HG03064 (cell line): ENCODE results near the gene CDH2.

ENCODE experiments used
- ATAC-seq: cut with Tn5 transposase; IDR thresholded peaks from one replicate; pipeline ENCODE4 v1.9.1; 2021; ENCODE audit warnings: low read depth; ENCODE audit not compliant: unreplicated experiment

Gene CDH2

GRCh38 chr18:28095041-28095440, 81.9 kb downstream of the CDH2 start:
- no peak for ATAC-seq

GRCh38 chr18:28091197-28091596, 85.7 kb downstream of the CDH2 start:
- ATAC-seq = no peak

- ATAC-seq = no peak
These were observed 88.5 kb downstream of the CDH2 start for GRCh38 chr18:28088477-28088876.

GRCh38 chr18:28086670-28087552, 90.0 kb downstream of the CDH2 start:
- ATAC-seq = no peak

- no peak for ATAC-seq
These were observed 95.4 kb downstream of the CDH2 start for GRCh38 chr18:28081516-28081915.

GRCh38 chr18:28080876-28081300, 96.0 kb downstream of the CDH2 start:
- no peak for ATAC-seq

GRCh38 chr18:28079883-28080282, 97.0 kb downstream of the CDH2 start:
- ATAC-seq = no peak

- ATAC-seq = no peak
These were observed 98.1 kb downstream of the CDH2 start for GRCh38 chr18:28078849-28079248.

GRCh38 chr18:28078298-28078697, 98.6 kb downstream of the CDH2 start:
- no peak for ATAC-seq

GRCh38 chr18:28075501-28075900, 101.4 kb downstream of the CDH2 start:
- no peak for ATAC-seq

GRCh38 chr18:28074076-28074475, 102.9 kb downstream of the CDH2 start:
- ATAC-seq = no peak

GRCh38 chr18:28073658-28074057, 103.3 kb downstream of the CDH2 start:
- no peak for ATAC-seq

GRCh38 chr18:28071199-28071598, 105.7 kb downstream of the CDH2 start:
- no peak for ATAC-seq

GRCh38 chr18:28068207-28068606, 108.7 kb downstream of the CDH2 start:
- ATAC-seq = no peak

- no peak for ATAC-seq
These were observed 109.6 kb downstream of the CDH2 start for GRCh38 chr18:28067346-28067745.

- no peak for ATAC-seq
These were observed 111.1 kb downstream of the CDH2 start for GRCh38 chr18:28065793-28066186.

GRCh38 chr18:28065031-28065792, 111.7 kb downstream of the CDH2 start:
- ATAC-seq = no peak

- no peak for ATAC-seq
These were observed 113.0 kb downstream of the CDH2 start for GRCh38 chr18:28063926-28064325.

GRCh38 chr18:28063271-28063761, 113.6 kb downstream of the CDH2 start:
- ATAC-seq = no peak

GRCh38 chr18:28062443-28062842, 114.5 kb downstream of the CDH2 start:
- no peak for ATAC-seq

- no peak for ATAC-seq
These were observed 117.1 kb downstream of the CDH2 start for GRCh38 chr18:28059861-28060260.

- no peak for ATAC-seq
These were observed 126.4 kb downstream of the CDH2 start for GRCh38 chr18:28050545-28050944.
